OCI-LY7 (cell line): ENCODE measurements around the gene JAZF1. TPM values are rescaled to one million over a fixed set of nuclear protein-coding genes. Genes with fewer than 3 reads are reported as not detected.

Experiments used
- BruUV-seq: library from RNA; stranded (reverse); fragments of 400-500 nt; replicated peaks from 2 replicates; lab custom pipeline; 2021; lab: Mats Ljungman, UMichigan
- CTCF ChIA-PET: fragments of 300-600 bp; sonication (Branson Sonifier 250); formaldehyde crosslinking; loops from one replicate; lab custom pipeline; 2022; ENCODE audit warnings: antibody characterized with exemption; ENCODE audit not compliant: unreplicated experiment; lab: Charles Lee
- POLR2A ChIA-PET: fragments of 300-600 bp; sonication (Branson Sonifier 250); formaldehyde crosslinking; loops from one replicate; lab custom pipeline; 2022; ENCODE audit warnings: antibody characterized with exemption; lab: Charles Lee
- DNase-seq: peaks from one replicate; pipeline ENCODE4 v3.0.0-alpha.2; 2015; ENCODE audit warnings: low spot score
- H2AFZ ChIP-seq: fragments of 200-600 bp; sonication (generic), shearing (Covaris generic); 2 replicates; pipeline ENCODE4 v1.6.1; 2014; ENCODE audit warnings: mild to moderate bottlenecking, antibody characterized with exemption, low read length, moderate library complexity
- H3K27ac ChIP-seq: fragments of 200-600 bp; sonication (generic); 2 replicates; pipeline ENCODE4 v1.5.1; 2014; ENCODE audit warnings: mixed run types, low read depth, mild to moderate bottlenecking, moderate library complexity, low read length, inconsistent platforms; ENCODE audit not compliant: poor library complexity, severe bottlenecking
- H3K36me3 ChIP-seq: fragments of 200-600 bp; sonication (generic); 2 replicates; pipeline ENCODE4 v1.6.1; 2014; ENCODE audit warnings: mild to moderate bottlenecking, antibody characterized with exemption, low read length, moderate library complexity, mixed read lengths; ENCODE audit not compliant: insufficient read depth
- H3K4me1 ChIP-seq: fragments of 200-600 bp; sonication (generic); 2 replicates; pipeline ENCODE4 v1.5.1; 2014; ENCODE audit warnings: mild to moderate bottlenecking, low read length; ENCODE audit not compliant: insufficient read depth, poor library complexity, severe bottlenecking
- H3K4me2 ChIP-seq: fragments of 200-600 bp; sonication (generic); 2 replicates; pipeline ENCODE4 v1.6.1; 2014; ENCODE audit warnings: mild to moderate bottlenecking, low read length
- H3K4me3 ChIP-seq: fragments of 200-600 bp; sonication (generic); 2 replicates; pipeline ENCODE4 v1.5.1; 2014; ENCODE audit warnings: mild to moderate bottlenecking, low read depth, low read length; ENCODE audit not compliant: poor library complexity, severe bottlenecking
- H3K79me2 ChIP-seq: fragments of 200-600 bp; sonication (generic); 2 replicates; pipeline ENCODE4 v1.6.1; 2016; ENCODE audit warnings: low read depth, mild to moderate bottlenecking, low read length, moderate library complexity, mixed read lengths; ENCODE audit not compliant: insufficient read depth
- H3K9me2 ChIP-seq: fragments of 200-600 bp; sonication (generic); 2 replicates; pipeline ENCODE4 v1.6.1; 2016; ENCODE audit warnings: mild to moderate bottlenecking, low read length, mixed read lengths; ENCODE audit not compliant: insufficient read depth
- H3K9me3 ChIP-seq: fragments of 200-600 bp; sonication (generic); 2 replicates; pipeline ENCODE4 v1.6.1; 2014; ENCODE audit warnings: mild to moderate bottlenecking, mixed run types, low read length, mixed read lengths
- H4K20me1 ChIP-seq: fragments of 200-600 bp; sonication (generic); 2 replicates; pipeline ENCODE4 v1.6.1; 2014; ENCODE audit warnings: mild to moderate bottlenecking, antibody characterized with exemption, low read length, moderate library complexity, mixed read lengths; ENCODE audit not compliant: insufficient read depth
- EZH2phosphoT487 ChIP-seq: fragments of 200-600 bp; sonication (generic); IDR thresholded peaks from 2 replicates; pipeline ENCODE4 v1.6.1; 2018; ENCODE audit warnings: low read depth, borderline replicate concordance, mild to moderate bottlenecking, mixed run types, antibody characterized with exemption, low read length, moderate library complexity, mixed read lengths
- intact Hi-C: fragments of 100-400 bp; cut with micrococcal nuclease; formaldehyde crosslinking; loops from one replicate; pipeline ENCODE4 v1.10.0; 2022; ENCODE audit not compliant: unreplicated experiment
- total RNA-seq, 2 experiments: library from RNA; depleted of rRNA in 1 of 2; stranded (reverse); fragments of >200 nt in 1 of 2; shearing (Covaris generic) in 1 of 2; gene quantifications; 2 replicates each; pipeline ENCODE4 v1.2.3, GENCODE V29; 2014 to 2022
- TF ChIP-seq, protein P1 (sequence below): fragments of 200-600 bp; sonication (generic); conservative IDR thresholded peaks from 2 replicates; pipeline ENCODE4 v1.5.1; 2014; ENCODE audit warnings: mild to moderate bottlenecking, antibody characterized with exemption, low read length, moderate library complexity, mixed read lengths

Gene JAZF1
- total RNA-seq, 2 experiments from 2014 or later: 6.3 to 25.0 TPM

DNA sequence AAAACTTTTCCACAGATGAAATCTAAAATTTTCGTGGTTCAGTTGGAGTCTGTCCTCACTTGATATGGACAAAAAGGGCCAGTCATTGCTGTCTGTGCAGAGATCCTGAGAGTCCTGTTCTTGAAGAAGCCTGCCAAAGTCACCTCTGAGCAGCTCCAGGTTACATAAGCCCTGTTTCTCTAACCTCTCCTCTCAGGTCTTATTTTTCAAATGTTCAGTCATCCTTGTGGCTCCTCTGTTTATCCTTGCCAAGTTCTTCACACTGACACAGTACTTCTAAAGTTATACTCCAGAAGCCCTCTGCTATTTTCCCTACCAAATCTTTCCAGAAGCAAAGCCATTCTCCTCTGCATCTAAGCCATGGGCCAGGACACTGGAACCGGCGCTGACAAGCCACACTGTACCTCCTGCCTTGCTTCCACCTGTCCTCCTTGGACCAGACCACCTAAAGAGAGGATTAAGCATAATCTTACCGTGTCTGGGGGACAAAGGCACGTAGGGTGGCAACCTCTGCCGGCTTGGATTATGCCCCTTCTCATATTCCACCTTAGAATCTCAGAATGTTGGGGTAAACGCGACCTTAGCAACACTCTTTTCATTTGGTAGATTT lies 161.6 kb downstream of the JAZF1 start:
- Histone ChIP-seq H3K4me2 (no peak overlapping the region), H3K36me3 (peaks cover 17% of the 10 kb centered on the region), H3K4me3 (no peak overlapping the region), H3K27ac (no peak overlapping the region), H3K9me3 (peaks cover 4% of the 10 kb centered on the region; the same call in 1 of the 2 replicates), H2AFZ (no peak overlapping the region), H3K79me2 (no peaks in the 10 kb centered on the region), H3K4me1 (no peaks in the 10 kb centered on the region), H4K20me1 (peaks cover 10% of the 10 kb centered on the region; the same call in 1 of the 2 replicates), H3K9me2 (no peaks in the 10 kb centered on the region)
- CTCF ChIA-PET: no interaction called here
- no TSS peak for BruUV-seq
- intact Hi-C loops: no loop called here
- POLR2A ChIA-PET: no interaction called here
- TF ChIP-seq EZH2phosphoT487: no peak
- TF ChIP-seq, protein P1, sequence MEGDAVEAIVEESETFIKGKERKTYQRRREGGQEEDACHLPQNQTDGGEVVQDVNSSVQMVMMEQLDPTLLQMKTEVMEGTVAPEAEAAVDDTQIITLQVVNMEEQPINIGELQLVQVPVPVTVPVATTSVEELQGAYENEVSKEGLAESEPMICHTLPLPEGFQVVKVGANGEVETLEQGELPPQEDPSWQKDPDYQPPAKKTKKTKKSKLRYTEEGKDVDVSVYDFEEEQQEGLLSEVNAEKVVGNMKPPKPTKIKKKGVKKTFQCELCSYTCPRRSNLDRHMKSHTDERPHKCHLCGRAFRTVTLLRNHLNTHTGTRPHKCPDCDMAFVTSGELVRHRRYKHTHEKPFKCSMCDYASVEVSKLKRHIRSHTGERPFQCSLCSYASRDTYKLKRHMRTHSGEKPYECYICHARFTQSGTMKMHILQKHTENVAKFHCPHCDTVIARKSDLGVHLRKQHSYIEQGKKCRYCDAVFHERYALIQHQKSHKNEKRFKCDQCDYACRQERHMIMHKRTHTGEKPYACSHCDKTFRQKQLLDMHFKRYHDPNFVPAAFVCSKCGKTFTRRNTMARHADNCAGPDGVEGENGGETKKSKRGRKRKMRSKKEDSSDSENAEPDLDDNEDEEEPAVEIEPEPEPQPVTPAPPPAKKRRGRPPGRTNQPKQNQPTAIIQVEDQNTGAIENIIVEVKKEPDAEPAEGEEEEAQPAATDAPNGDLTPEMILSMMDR: no peak
- DNase-seq: no peak

DNA sequence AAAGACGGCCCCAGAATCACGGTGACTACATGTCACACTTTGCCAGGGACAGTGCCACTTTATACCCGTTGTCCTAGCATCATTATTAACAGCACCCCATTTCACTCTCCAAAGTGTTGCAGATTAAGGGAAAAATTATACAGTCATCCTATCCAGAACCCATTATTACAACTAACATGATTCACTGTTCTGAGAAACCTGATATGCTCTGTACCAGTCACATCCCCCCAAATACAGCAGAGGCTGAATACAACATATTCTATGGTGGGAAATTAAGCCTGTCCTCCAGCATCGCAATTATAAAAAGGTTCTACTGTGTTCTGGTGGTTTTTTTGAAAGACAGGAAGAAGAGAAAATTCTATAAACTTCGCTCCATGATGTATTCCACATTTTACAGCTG lies 162.1 kb downstream of the JAZF1 start:
- Histone ChIP-seq H3K4me2 (no peak overlapping the region), H3K9me2 (no peaks in the 10 kb centered on the region), H4K20me1 (peaks cover 10% of the 10 kb centered on the region; the same call in 1 of the 2 replicates), H3K9me3 (peaks cover 4% of the 10 kb centered on the region; the same call in 1 of the 2 replicates), H3K27ac (no peak overlapping the region), H2AFZ (no peak overlapping the region), H3K79me2 (no peaks in the 10 kb centered on the region), H3K4me3 (no peak overlapping the region), H3K4me1 (no peaks in the 10 kb centered on the region), H3K36me3 (peaks cover 21% of the 10 kb centered on the region)
- POLR2A ChIA-PET: no interaction called here
- CTCF ChIA-PET: no interaction called here
- TF ChIP-seq EZH2phosphoT487: no peak
- TF ChIP-seq, protein P1: no peak
- no TSS peak for BruUV-seq
- DNase-seq: no peak
- intact Hi-C loops: no loop called here

DNA sequence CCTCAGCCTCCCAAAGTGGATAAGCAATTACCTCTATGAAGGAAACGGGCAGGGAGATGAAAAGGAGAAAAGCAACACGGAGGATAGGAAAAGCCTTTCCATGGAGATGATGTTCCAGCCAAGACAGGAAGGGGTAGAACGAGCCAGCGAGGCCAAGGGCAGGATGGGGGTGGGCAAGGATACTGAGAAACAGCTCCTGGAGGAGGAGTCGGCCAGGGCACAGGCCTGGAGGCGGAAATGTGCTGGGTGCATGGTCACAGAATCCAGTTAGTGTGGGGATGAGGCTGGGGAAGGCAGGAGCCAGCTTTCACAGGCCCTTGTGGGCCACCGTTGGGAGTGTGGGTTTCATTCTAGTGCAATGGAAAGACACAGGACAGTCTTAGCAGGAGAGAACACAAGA lies 162.6 kb downstream of the JAZF1 start:
- no peak overlapping the region for H2AFZ ChIP-seq
- no peak overlapping the region for H3K27ac ChIP-seq
- H4K20me1 ChIP-seq: peaks cover 10% of the 10 kb centered on the region; the same call in 1 of the 2 replicates
- no peak for TF ChIP-seq EZH2phosphoT487
- TF ChIP-seq, protein P1: no peak
- ChIA-PET CTCF (no interaction called here), POLR2A (no interaction called here)
- H3K9me3 ChIP-seq: peaks cover 4% of the 10 kb centered on the region; the same call in 1 of the 2 replicates
- intact Hi-C loops: no loop called here
- H3K4me1 ChIP-seq: no peaks in the 10 kb centered on the region
- BruUV-seq: no TSS peak
- H3K79me2 ChIP-seq: no peaks in the 10 kb centered on the region
- no peak overlapping the region for H3K4me3 ChIP-seq
- H3K9me2 ChIP-seq: no peaks in the 10 kb centered on the region
- H3K4me2 ChIP-seq: no peak overlapping the region
- no peak for DNase-seq
- H3K36me3 ChIP-seq: peaks cover 21% of the 10 kb centered on the region
